SK-N-SH (cell line): Measurements from ENCODE around the gene METTL14. TPM values are rescaled to one million over a fixed set of nuclear protein-coding genes. Genes with fewer than 3 reads are reported as not detected.

Experiments used
- CTCF ChIA-PET: fragments of 300-600, 350-600 bp; formaldehyde crosslinking; extraction: SDS; loops from one replicate; lab custom pipeline; 2021; lab: Yijun Ruan, JAX
- POLR2A ChIA-PET: fragments of 350-600 bp; sonication (Branson Sonifier 250); formaldehyde crosslinking; extraction: SDS; loops from one replicate; lab custom pipeline; 2020; ENCODE audit warnings: antibody characterized with exemption, inconsistent platforms; lab: Yijun Ruan, JAX
- DNase-seq: peaks from one replicate; pipeline ENCODE4 v3.0.0; 2012
- H2AFZ ChIP-seq: fragments of 200-600 bp; sonication (generic); 2 replicates; pipeline ENCODE4 v1.8.1; 2016; ENCODE audit warnings: antibody characterized with exemption, mild to moderate bottlenecking, low read depth
- H3F3A ChIP-seq: fragments of 200-600 bp; sonication (generic); replicated peaks from 2 replicates; pipeline ENCODE3; 2016; ENCODE audit warnings: antibody characterized with exemption, mild to moderate bottlenecking; ENCODE audit not compliant: insufficient read depth
- H3K27ac ChIP-seq, 2 experiments: fragments of 200-500 bp in 1 of 2; fragments of 200-600 bp in 1 of 2; sonication (Bioruptor generic) in 1 of 2; sonication (generic), shearing (Covaris generic) in 1 of 2; 2 replicates each; pipeline versions ENCODE4 v1.5.1 to v1.6.1; 2014 to 2016; ENCODE audit warnings: low read depth in 2 of 2, inconsistent platforms in 1 of 2, low read length in 1 of 2, mild to moderate bottlenecking in 1 of 2, mixed read lengths in 1 of 2
- H3K27me3 ChIP-seq: fragments of 200-600 bp; sonication (generic), shearing (Covaris generic); 2 replicates; pipeline ENCODE4 v1.6.1; 2016; ENCODE audit warnings: mixed run types; ENCODE audit not compliant: insufficient read depth
- H3K36me3 ChIP-seq, 2 experiments: fragments of 200-500 bp in 1 of 2; fragments of 200-600 bp in 1 of 2; sonication (Bioruptor generic) in 1 of 2; sonication (generic) in 1 of 2; replicated peaks in 1 of 2; 2 replicates each; pipeline versions ENCODE3 to v1.5.1; 2014 to 2016; ENCODE audit warnings: low read length in 1 of 2, mild to moderate bottlenecking in 1 of 2; ENCODE audit not compliant: insufficient read depth in 2 of 2, control insufficient read depth in 1 of 2
- H3K4me1 ChIP-seq, 2 experiments: fragments of 200-500 bp in 1 of 2; fragments of 200-600 bp in 1 of 2; sonication (Bioruptor generic) in 1 of 2; sonication (generic), shearing (Covaris generic) in 1 of 2; 2 replicates each; pipeline versions ENCODE4 v1.5.1 to v1.6.1; 2014 to 2016; ENCODE audit warnings: low read depth in 1 of 2, low read length in 1 of 2, mixed run types in 1 of 2; ENCODE audit not compliant: insufficient read depth in 2 of 2, control insufficient read depth in 1 of 2
- H3K4me2 ChIP-seq: fragments of 200-600 bp; sonication (generic), shearing (Covaris generic); 2 replicates; pipeline ENCODE4 v1.6.1; 2017; ENCODE audit warnings: mixed run types
- H3K4me3 ChIP-seq, 2 experiments: fragments of 200-500 bp in 1 of 2; fragments of 200-600 bp in 1 of 2; sonication (Bioruptor generic) in 1 of 2; sonication (generic), shearing (Covaris generic) in 1 of 2; 2 replicates each; pipeline versions ENCODE4 v1.5.1 to v1.8.1; 2014 to 2016; ENCODE audit warnings: low read depth in 2 of 2, inconsistent platforms in 1 of 2, low read length in 1 of 2, mild to moderate bottlenecking in 1 of 2, mixed read lengths in 1 of 2, moderate library complexity in 1 of 2
- H3K79me2 ChIP-seq: fragments of 200-600 bp; sonication (generic); 2 replicates; pipeline ENCODE4 v1.8.1; 2017; ENCODE audit warnings: mild to moderate bottlenecking; ENCODE audit not compliant: insufficient read depth
- H3K9ac ChIP-seq: fragments of 200-600 bp; sonication (generic); 2 replicates; pipeline ENCODE4 v1.6.1; 2017; ENCODE audit warnings: mixed run types
- H3K9me2 ChIP-seq: fragments of 200-600 bp; sonication (generic); 2 replicates; pipeline ENCODE4 v1.6.1; 2017; ENCODE audit warnings: mixed run types
- H3K9me3 ChIP-seq: fragments of 200-600 bp; sonication (generic); 2 replicates; pipeline ENCODE4 v1.6.1; 2017; ENCODE audit warnings: mixed run types, mild to moderate bottlenecking, moderate library complexity
- H4K20me1 ChIP-seq: fragments of 200-600 bp; sonication (generic); 2 replicates; pipeline ENCODE4 v1.6.1; 2017; ENCODE audit warnings: mild to moderate bottlenecking, mixed run types; ENCODE audit not compliant: insufficient read depth
- CHD2 ChIP-seq: fragments of 150-350 bp; IDR thresholded peaks from 2 replicates; pipeline ENCODE4 v1.6.1; 2018; ENCODE audit warnings: low read length; ENCODE audit not compliant: partially characterized antibody
- ELF1 ChIP-seq: IDR thresholded peaks from 2 replicates; pipeline ENCODE4 v1.4.0; 2012
- EZH2phosphoT487 ChIP-seq: fragments of 200-600 bp; sonication (generic); IDR thresholded peaks from 2 replicates; pipeline ENCODE4 v1.6.1; 2017; ENCODE audit warnings: low read depth, mixed run types, mild to moderate bottlenecking, antibody characterized with exemption, moderate library complexity, borderline replicate concordance
- FOSL2 ChIP-seq: IDR thresholded peaks from 2 replicates; pipeline ENCODE4 v1.4.0; 2012; ENCODE audit warnings: low read depth, mild to moderate bottlenecking, moderate library complexity, borderline replicate concordance
- FOXJ3 ChIP-seq: sonication (generic); formaldehyde crosslinking; IDR thresholded peaks from 2 replicates; pipeline ENCODE4 v1.5.1; 2020; ENCODE audit warnings: mild to moderate bottlenecking, missing genetic modification reagents
- GATA2 ChIP-seq: sonication (generic); formaldehyde crosslinking; IDR thresholded peaks from 2 replicates; pipeline ENCODE4 v1.5.0; 2020; ENCODE audit warnings: mild to moderate bottlenecking, missing genetic modification reagents
- POLR2AphosphoS5 ChIP-seq: IDR thresholded peaks from 2 replicates; pipeline ENCODE4 v1.6.1; 2012; ENCODE audit warnings: low read depth, low read length
- RAD21 ChIP-seq: IDR thresholded peaks from 2 replicates; pipeline ENCODE4 v1.6.1; 2012; ENCODE audit warnings: mild to moderate bottlenecking, low read length
- RCOR1 ChIP-seq: fragments of 150-350 bp; IDR thresholded peaks from 2 replicates; pipeline ENCODE4 v1.6.1; 2017; ENCODE audit warnings: antibody characterized with exemption, low read length
- RXRA ChIP-seq: IDR thresholded peaks from 2 replicates; pipeline ENCODE4 v1.4.0; 2012; ENCODE audit warnings: low read depth, mild to moderate bottlenecking, borderline replicate concordance
- SMC3 ChIP-seq: IDR thresholded peaks from 2 replicates; pipeline ENCODE4 v1.6.1; 2012; ENCODE audit warnings: low read depth, low read length, improper control_type of control experiment
- YY1 ChIP-seq: IDR thresholded peaks from 2 replicates; pipeline ENCODE4 v1.4.0; 2012; ENCODE audit warnings: low read depth, mild to moderate bottlenecking
- WGBS: methylation state at CpG from one replicate; pipeline ENCODE4 v1.1.6; 2017; ENCODE audit warnings: low lambda C conversion rate; 5-methylcytosine and 5-hydroxymethylcytosine counted together
- polyA plus RNA-seq, 3 experiments: library from polyadenylated mRNA; depleted of rRNA; stranded (reverse); fragments of >200 nt; gene quantifications; 2 replicates each; pipeline ENCODE4 v1.2.3, GENCODE V29; 2012
- TF ChIP-seq, protein P1 (sequence below): IDR thresholded peaks from 2 replicates; pipeline ENCODE4 v1.4.0; 2012; ENCODE audit warnings: low read depth, borderline replicate concordance
- TF ChIP-seq, protein P2 (sequence below): IDR thresholded peaks from 2 replicates; pipeline ENCODE4 v1.6.1; 2012; ENCODE audit warnings: mild to moderate bottlenecking, low read depth, low read length, moderate library complexity
- TF ChIP-seq, protein P3 (sequence below): IDR thresholded peaks from 2 replicates; pipeline ENCODE4 v1.4.0; 2012; ENCODE audit warnings: low read depth, borderline replicate concordance
- TF ChIP-seq, protein P4 (sequence below): fragments of 150-350 bp; IDR thresholded peaks from 2 replicates; pipeline ENCODE4 v1.6.1; 2016; ENCODE audit warnings: mild to moderate bottlenecking, low read depth, low read length
- TF ChIP-seq, protein P5 (sequence below): IDR thresholded peaks from 2 replicates; pipeline ENCODE4; 2012
- TF ChIP-seq, protein P6 (sequence below): fragments of 150-350 bp; IDR thresholded peaks from 2 replicates; pipeline ENCODE4 v1.6.1; 2017; ENCODE audit warnings: antibody characterized with exemption, low read length, low read depth, borderline replicate concordance

Gene METTL14
- polyA plus RNA-seq, 1 of the 3 experiments (the other 2 are of a cell fraction), result 11.0 TPM

DNA sequence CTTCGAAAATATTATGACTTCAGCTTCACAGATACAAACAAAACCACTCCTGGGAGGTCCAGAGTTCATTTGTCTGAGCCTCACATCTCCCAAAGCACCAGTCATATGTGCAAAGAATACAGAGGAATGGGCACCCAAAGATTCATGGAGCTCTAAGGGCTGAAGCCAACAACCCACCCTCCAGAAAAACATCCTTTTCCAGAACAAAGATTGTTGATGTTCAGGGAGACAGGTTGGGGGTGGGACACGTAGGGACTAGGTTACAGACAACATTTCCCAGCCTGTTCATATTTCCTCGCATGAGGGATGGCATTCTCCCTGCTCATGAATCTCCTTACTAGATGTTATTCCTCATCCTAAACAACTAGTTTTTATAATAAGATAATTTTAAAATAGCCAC lies 71.2 kb downstream of the METTL14 start:
- peaks cover 46 to 74% of the 10 kb centered on the region in 2 experiments for H3K36me3 ChIP-seq

More for the DNA sequence above, 71.2 kb downstream of the METTL14 start:
- POLR2A ChIA-PET, result no interaction called here
- 96% methylated on average over 3 of the region's 3 CpGs for WGBS
- Histone ChIP-seq H3K4me2 (no peak overlapping the region), H3K27me3 (no peaks in the 10 kb centered on the region), H3K9me3 (no peaks in the 10 kb centered on the region), H3K4me1 (peaks cover 51 to 54% of the 10 kb centered on the region in 2 experiments; a peak in 3 of 4 replicates), H3K27ac (peak overlapping the region; percentile 69 to 99; a peak in 3 of 4 replicates), H3K4me3 (no peak overlapping the region), H3K79me2 (peaks cover 64% of the 10 kb centered on the region), H3K9me2 (no peaks in the 10 kb centered on the region), H4K20me1 (peaks cover 5% of the 10 kb centered on the region; the same call in 1 of the 2 replicates), H3F3A (peaks cover 34% of the 10 kb centered on the region), H2AFZ (no peak overlapping the region), H3K9ac (no peak overlapping the region)
- CTCF ChIA-PET, result interaction anchor here (0.6 to 2.2 kb wide), 7 partner anchors 10 to 212 kb away, joined by 3 to 9 read pairs (median 5); partner anchors contain the start of gene SYNPO2
- DNase-seq, result no peak
- no peak for TF ChIP-seq ELF1
- TF ChIP-seq, protein P1, sequence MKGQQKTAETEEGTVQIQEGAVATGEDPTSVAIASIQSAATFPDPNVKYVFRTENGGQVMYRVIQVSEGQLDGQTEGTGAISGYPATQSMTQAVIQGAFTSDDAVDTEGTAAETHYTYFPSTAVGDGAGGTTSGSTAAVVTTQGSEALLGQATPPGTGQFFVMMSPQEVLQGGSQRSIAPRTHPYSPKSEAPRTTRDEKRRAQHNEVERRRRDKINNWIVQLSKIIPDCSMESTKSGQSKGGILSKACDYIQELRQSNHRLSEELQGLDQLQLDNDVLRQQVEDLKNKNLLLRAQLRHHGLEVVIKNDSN, result no peak
- no peak for TF ChIP-seq RAD21
- no peak for TF ChIP-seq SMC3
- TF ChIP-seq FOSL2, result no peak
- no peak for TF ChIP-seq RCOR1
- TF ChIP-seq EZH2phosphoT487, result no peak
- TF ChIP-seq, protein P2, sequence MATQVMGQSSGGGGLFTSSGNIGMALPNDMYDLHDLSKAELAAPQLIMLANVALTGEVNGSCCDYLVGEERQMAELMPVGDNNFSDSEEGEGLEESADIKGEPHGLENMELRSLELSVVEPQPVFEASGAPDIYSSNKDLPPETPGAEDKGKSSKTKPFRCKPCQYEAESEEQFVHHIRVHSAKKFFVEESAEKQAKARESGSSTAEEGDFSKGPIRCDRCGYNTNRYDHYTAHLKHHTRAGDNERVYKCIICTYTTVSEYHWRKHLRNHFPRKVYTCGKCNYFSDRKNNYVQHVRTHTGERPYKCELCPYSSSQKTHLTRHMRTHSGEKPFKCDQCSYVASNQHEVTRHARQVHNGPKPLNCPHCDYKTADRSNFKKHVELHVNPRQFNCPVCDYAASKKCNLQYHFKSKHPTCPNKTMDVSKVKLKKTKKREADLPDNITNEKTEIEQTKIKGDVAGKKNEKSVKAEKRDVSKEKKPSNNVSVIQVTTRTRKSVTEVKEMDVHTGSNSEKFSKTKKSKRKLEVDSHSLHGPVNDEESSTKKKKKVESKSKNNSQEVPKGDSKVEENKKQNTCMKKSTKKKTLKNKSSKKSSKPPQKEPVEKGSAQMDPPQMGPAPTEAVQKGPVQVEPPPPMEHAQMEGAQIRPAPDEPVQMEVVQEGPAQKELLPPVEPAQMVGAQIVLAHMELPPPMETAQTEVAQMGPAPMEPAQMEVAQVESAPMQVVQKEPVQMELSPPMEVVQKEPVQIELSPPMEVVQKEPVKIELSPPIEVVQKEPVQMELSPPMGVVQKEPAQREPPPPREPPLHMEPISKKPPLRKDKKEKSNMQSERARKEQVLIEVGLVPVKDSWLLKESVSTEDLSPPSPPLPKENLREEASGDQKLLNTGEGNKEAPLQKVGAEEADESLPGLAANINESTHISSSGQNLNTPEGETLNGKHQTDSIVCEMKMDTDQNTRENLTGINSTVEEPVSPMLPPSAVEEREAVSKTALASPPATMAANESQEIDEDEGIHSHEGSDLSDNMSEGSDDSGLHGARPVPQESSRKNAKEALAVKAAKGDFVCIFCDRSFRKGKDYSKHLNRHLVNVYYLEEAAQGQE, result no peak
- TF ChIP-seq, protein P3, sequence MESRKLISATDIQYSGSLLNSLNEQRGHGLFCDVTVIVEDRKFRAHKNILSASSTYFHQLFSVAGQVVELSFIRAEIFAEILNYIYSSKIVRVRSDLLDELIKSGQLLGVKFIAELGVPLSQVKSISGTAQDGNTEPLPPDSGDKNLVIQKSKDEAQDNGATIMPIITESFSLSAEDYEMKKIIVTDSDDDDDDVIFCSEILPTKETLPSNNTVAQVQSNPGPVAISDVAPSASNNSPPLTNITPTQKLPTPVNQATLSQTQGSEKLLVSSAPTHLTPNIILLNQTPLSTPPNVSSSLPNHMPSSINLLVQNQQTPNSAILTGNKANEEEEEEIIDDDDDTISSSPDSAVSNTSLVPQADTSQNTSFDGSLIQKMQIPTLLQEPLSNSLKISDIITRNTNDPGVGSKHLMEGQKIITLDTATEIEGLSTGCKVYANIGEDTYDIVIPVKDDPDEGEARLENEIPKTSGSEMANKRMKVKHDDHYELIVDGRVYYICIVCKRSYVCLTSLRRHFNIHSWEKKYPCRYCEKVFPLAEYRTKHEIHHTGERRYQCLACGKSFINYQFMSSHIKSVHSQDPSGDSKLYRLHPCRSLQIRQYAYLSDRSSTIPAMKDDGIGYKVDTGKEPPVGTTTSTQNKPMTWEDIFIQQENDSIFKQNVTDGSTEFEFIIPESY, result no peak
- TF ChIP-seq CHD2, result no peak
- no peak for TF ChIP-seq POLR2AphosphoS5
- no peak for TF ChIP-seq YY1
- TF ChIP-seq, protein P4, sequence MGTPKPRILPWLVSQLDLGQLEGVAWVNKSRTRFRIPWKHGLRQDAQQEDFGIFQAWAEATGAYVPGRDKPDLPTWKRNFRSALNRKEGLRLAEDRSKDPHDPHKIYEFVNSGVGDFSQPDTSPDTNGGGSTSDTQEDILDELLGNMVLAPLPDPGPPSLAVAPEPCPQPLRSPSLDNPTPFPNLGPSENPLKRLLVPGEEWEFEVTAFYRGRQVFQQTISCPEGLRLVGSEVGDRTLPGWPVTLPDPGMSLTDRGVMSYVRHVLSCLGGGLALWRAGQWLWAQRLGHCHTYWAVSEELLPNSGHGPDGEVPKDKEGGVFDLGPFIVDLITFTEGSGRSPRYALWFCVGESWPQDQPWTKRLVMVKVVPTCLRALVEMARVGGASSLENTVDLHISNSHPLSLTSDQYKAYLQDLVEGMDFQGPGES, result no peak
- TF ChIP-seq FOXJ3 (CRISPR knock-in tag), result no peak
- TF ChIP-seq RXRA, result no peak
- TF ChIP-seq, protein P5, sequence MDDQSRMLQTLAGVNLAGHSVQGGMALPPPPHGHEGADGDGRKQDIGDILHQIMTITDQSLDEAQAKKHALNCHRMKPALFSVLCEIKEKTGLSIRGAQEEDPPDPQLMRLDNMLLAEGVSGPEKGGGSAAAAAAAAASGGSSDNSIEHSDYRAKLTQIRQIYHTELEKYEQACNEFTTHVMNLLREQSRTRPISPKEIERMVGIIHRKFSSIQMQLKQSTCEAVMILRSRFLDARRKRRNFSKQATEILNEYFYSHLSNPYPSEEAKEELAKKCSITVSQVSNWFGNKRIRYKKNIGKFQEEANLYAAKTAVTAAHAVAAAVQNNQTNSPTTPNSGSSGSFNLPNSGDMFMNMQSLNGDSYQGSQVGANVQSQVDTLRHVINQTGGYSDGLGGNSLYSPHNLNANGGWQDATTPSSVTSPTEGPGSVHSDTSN, result no peak
- TF ChIP-seq GATA2 (CRISPR knock-in tag), result no peak
- TF ChIP-seq, protein P6, sequence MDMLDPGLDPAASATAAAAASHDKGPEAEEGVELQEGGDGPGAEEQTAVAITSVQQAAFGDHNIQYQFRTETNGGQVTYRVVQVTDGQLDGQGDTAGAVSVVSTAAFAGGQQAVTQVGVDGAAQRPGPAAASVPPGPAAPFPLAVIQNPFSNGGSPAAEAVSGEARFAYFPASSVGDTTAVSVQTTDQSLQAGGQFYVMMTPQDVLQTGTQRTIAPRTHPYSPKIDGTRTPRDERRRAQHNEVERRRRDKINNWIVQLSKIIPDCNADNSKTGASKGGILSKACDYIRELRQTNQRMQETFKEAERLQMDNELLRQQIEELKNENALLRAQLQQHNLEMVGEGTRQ, result no peak
